HEK293T (cell line): Measurements from ENCODE around the gene ABCB1.

Source experiments
- CTCF ChIA-PET: fragments of 350-600 bp; formaldehyde crosslinking; extraction: SDS; loops from one replicate; lab custom pipeline; 2021; ENCODE audit warnings: antibody characterized with exemption, inconsistent platforms; lab: Yijun Ruan, JAX
- POLR2A ChIA-PET: fragments of 350-600 bp; formaldehyde crosslinking; extraction: SDS; loops from one replicate; lab custom pipeline; 2020; ENCODE audit warnings: antibody characterized with exemption, inconsistent platforms; lab: Yijun Ruan, JAX
- DNase-seq: peaks from one replicate; pipeline ENCODE4 v3.0.0; 2012; ENCODE audit warnings: mixed read lengths; ENCODE audit errors: extremely low spot score
- ARNT ChIP-seq: fragments of 450-650 bp; IDR thresholded peaks from 2 replicates; pipeline ENCODE4 v1.6.1; 2017; ENCODE audit warnings: mild to moderate bottlenecking
- BHLHE40 ChIP-seq: fragments of 450-650 bp; IDR thresholded peaks from 2 replicates; pipeline ENCODE4 v1.6.1; 2016; ENCODE audit warnings: mild to moderate bottlenecking, moderate library complexity, borderline replicate concordance
- CTBP1 ChIP-seq: fragments of 450-650 bp; IDR thresholded peaks from 2 replicates; pipeline ENCODE4 v1.6.1; 2016; ENCODE audit warnings: borderline replicate concordance
- ELF4 ChIP-seq: fragments of 450-650 bp; IDR thresholded peaks from 2 replicates; pipeline ENCODE4 v1.6.1; 2017; ENCODE audit warnings: antibody characterized with exemption
- FOXA1 ChIP-seq: fragments of 450-650 bp; IDR thresholded peaks from 2 replicates; pipeline ENCODE4 v1.6.1; 2016; ENCODE audit warnings: mild to moderate bottlenecking
- FOXK2 ChIP-seq: fragments of 450-650 bp; IDR thresholded peaks from 2 replicates; pipeline ENCODE4 v1.6.1; 2016; ENCODE audit warnings: mild to moderate bottlenecking
- FOXM1 ChIP-seq: fragments of 450-650 bp; IDR thresholded peaks from 2 replicates; pipeline ENCODE4 v1.6.1; 2017; ENCODE audit warnings: mild to moderate bottlenecking, borderline replicate concordance
- HDGF ChIP-seq: fragments of 450-650 bp; IDR thresholded peaks from 2 replicates; pipeline ENCODE4 v1.6.1; 2017; ENCODE audit warnings: antibody characterized with exemption, borderline replicate concordance
- L3MBTL2 ChIP-seq: fragments of 450-650 bp; conservative IDR thresholded peaks from 2 replicates; pipeline ENCODE4 v1.6.1; 2016; ENCODE audit warnings: mild to moderate bottlenecking
- LEF1 ChIP-seq: fragments of 450-650 bp; IDR thresholded peaks from 2 replicates; pipeline ENCODE4 v1.6.1; 2017; ENCODE audit warnings: mild to moderate bottlenecking, borderline replicate concordance
- NFRKB ChIP-seq: fragments of 450-650 bp; IDR thresholded peaks from 2 replicates; pipeline ENCODE4 v1.6.1; 2016; ENCODE audit warnings: mild to moderate bottlenecking, moderate library complexity
- PKNOX1 ChIP-seq: fragments of 450-650 bp; IDR thresholded peaks from 2 replicates; pipeline ENCODE4 v1.6.1; 2016
- SP1 ChIP-seq: fragments of 450-650 bp; IDR thresholded peaks from 2 replicates; pipeline ENCODE4 v1.6.1; 2017
- SUZ12 ChIP-seq: fragments of 450-650 bp; IDR thresholded peaks from 2 replicates; pipeline ENCODE4 v1.6.1; 2016; ENCODE audit warnings: mild to moderate bottlenecking
- TARDBP ChIP-seq: fragments of 450-650 bp; IDR thresholded peaks from 2 replicates; pipeline ENCODE4 v1.6.1; 2016
- ZNF384 ChIP-seq: fragments of 450-650 bp; IDR thresholded peaks from 2 replicates; pipeline ENCODE4 v1.6.1; 2016

The ABCB1 gene

GRCh38 chr7:87498893-87499292 is 101.8 kb downstream of the ABCB1 start:
- no peak for DNase-seq
- CTCF ChIA-PET = no interaction called here
- POLR2A ChIA-PET = no interaction called here
- TF ChIP-seq LEF1 (no peak), SUZ12 (no peak), PKNOX1 (no peak)

GRCh38 chr7:87497482-87497881 is 103.2 kb downstream of the ABCB1 start:
- CTCF ChIA-PET = no interaction called here
- no peak for TF ChIP-seq HDGF
- TF ChIP-seq LEF1 = no peak
- TF ChIP-seq NFRKB = no peak
- no peak for TF ChIP-seq FOXM1
- TF ChIP-seq CTBP1 = no peak
- TF ChIP-seq BHLHE40 = no peak
- TF ChIP-seq ZNF384 = no peak
- TF ChIP-seq FOXK2 = no peak
- no peak for TF ChIP-seq TARDBP
- TF ChIP-seq L3MBTL2 = no peak
- no peak for TF ChIP-seq SUZ12
- no peak for TF ChIP-seq FOXA1
- no peak for TF ChIP-seq PKNOX1
- no peak for TF ChIP-seq ARNT
- TF ChIP-seq ELF4 = no peak
- TF ChIP-seq SP1 = no peak
- no peak for DNase-seq
- POLR2A ChIA-PET = no interaction called here

GRCh38 chr7:87495366-87495765 is 105.3 kb downstream of the ABCB1 start:
- no peak for DNase-seq
- no peak for TF ChIP-seq HDGF
- TF ChIP-seq LEF1 = no peak
- no peak for TF ChIP-seq BHLHE40
- no peak for TF ChIP-seq SUZ12
- TF ChIP-seq FOXM1 = no peak
- TF ChIP-seq PKNOX1 = no peak
- no peak for TF ChIP-seq TARDBP
- no peak for TF ChIP-seq L3MBTL2
- TF ChIP-seq ELF4 = no peak
- TF ChIP-seq FOXK2 = no peak
- TF ChIP-seq ZNF384 = no peak
- CTCF ChIA-PET = no interaction called here
- POLR2A ChIA-PET = no interaction called here

GRCh38 chr7:87494454-87494853 is 106.2 kb downstream of the ABCB1 start:
- POLR2A ChIA-PET = no interaction called here
- no peak for DNase-seq
- TF ChIP-seq FOXA1 (no peak), BHLHE40 (no peak), FOXM1 (no peak), ELF4 (no peak), L3MBTL2 (no peak), TARDBP (no peak)
- CTCF ChIA-PET = no interaction called here

- POLR2A ChIA-PET = no interaction called here
- DNase-seq = no peak
- CTCF ChIA-PET = no interaction called here
- TF ChIP-seq SP1 (no peak), ELF4 (no peak), FOXM1 (no peak), FOXK2 (no peak), L3MBTL2 (no peak)
These were observed 117.6 kb downstream of the ABCB1 start for GRCh38 chr7:87483131-87483530.

- DNase-seq = no peak
- ChIA-PET CTCF (interaction anchor here (0.7 kb wide), 1 partner anchor 687 kb away, joined by 3 read pairs; no protein-coding TSS in a partner anchor), POLR2A (no interaction called here)
- TF ChIP-seq ELF4 = no peak
- no peak for TF ChIP-seq TARDBP
- TF ChIP-seq PKNOX1 = no peak
- TF ChIP-seq FOXM1 = no peak
- TF ChIP-seq FOXK2 = no peak
- TF ChIP-seq SP1 = no peak
- TF ChIP-seq LEF1 = no peak
These were observed 118.6 kb downstream of the ABCB1 start for GRCh38 chr7:87482115-87482514.

GRCh38 chr7:87480386-87480785 is 120.3 kb downstream of the ABCB1 start:
- ChIA-PET POLR2A (no interaction called here), CTCF (no interaction called here)
- TF ChIP-seq SUZ12 (no peak), ARNT (no peak), NFRKB (no peak)
- no peak for DNase-seq
